ENCODE results near the gene PLEKHM3. TPM values are rescaled to one million over a fixed set of nuclear protein-coding genes. Genes with fewer than 3 reads are reported as not detected.

PLEKHM3 gene
- total and polyA plus RNA-seq, 4 donors = 3.0 to 18.3 (median 5.5) TPM

GRCh38 chr2:207919164-207919919 is 106.0 kb downstream of the PLEKHM3 start:
- H3K4me3 ChIP-seq (ENCODE audit: low read depth in 1 of 3, low read length in 3 of 3) = no peak overlapping the region
- TF ChIP-seq JUND (IDR thresholded peaks at IDR 0.05) = no peak
- TF ChIP-seq HNF4G (IDR thresholded peaks at IDR 0.05) = no peak
- no peak for TF ChIP-seq MAX (IDR thresholded peaks at IDR 0.05)
- TF ChIP-seq HNF4A (conservative IDR thresholded peaks at IDR 0.05) = no peak
- TF ChIP-seq SP1 (IDR thresholded peaks at IDR 0.05) = no peak
- TF ChIP-seq RAD21 (IDR thresholded peaks at IDR 0.05) = no peak
- no peak for TF ChIP-seq ATF3 (IDR thresholded peaks at IDR 0.05)
- TF ChIP-seq RXRA (IDR thresholded peaks at IDR 0.05) = no peak
- no peak for TF ChIP-seq TAF1 (conservative IDR thresholded peaks at IDR 0.05)
- TF ChIP-seq REST (IDR thresholded peaks at IDR 0.05) = no peak
- no peak for DNase-seq (ENCODE audit: low spot score)
- H3K27me3 ChIP-seq (ENCODE audit: control insufficient read depth in 4 of 4, insufficient read depth in 4 of 4, low read length in 3 of 4) = no peaks in the 10 kb centered on the region
- H3K27ac ChIP-seq (ENCODE audit: low read depth in 1 of 2, low read length in 2 of 2) = no peak overlapping the region
- no peak overlapping the region for H3K9ac ChIP-seq (ENCODE audit: low read depth in 1 of 2, low read length in 2 of 2)
- no peaks in the 10 kb centered on the region for H3K9me3 ChIP-seq (ENCODE audit: control insufficient read depth in 4 of 4, low read length in 3 of 4)
- WGBS = 87% methylated on average over 8 of the region's 8 CpGs
- H3K4me1 ChIP-seq (ENCODE audit: control insufficient read depth in 4 of 4, insufficient read depth in 4 of 4, low read length in 3 of 4) = no peaks in the 10 kb centered on the region
- peaks cover 0 to 1% (median 0%) of the 10 kb centered on the region in 4 donors for H3K36me3 ChIP-seq (ENCODE audit: control insufficient read depth in 4 of 4, insufficient read depth in 3 of 4, low read depth in 1 of 4, low read length in 3 of 4)

- DNase-seq (ENCODE audit: low spot score) = no peak
- no peak for TF ChIP-seq ZBTB33 (IDR thresholded peaks at IDR 0.05)
- TF ChIP-seq TAF1 (conservative IDR thresholded peaks at IDR 0.05) = no peak
- TF ChIP-seq EGR1 (IDR thresholded peaks at IDR 0.05; ENCODE audit: low read depth in 2 of 2) = no peak
- no peak for TF ChIP-seq GABPA (IDR thresholded peaks at IDR 0.05 in 1 of 2, conservative IDR thresholded peaks at IDR 0.05 in 1 of 2)
- no peak for TF ChIP-seq NR2F2 (IDR thresholded peaks at IDR 0.05)
- no peak for TF ChIP-seq HNF4G (IDR thresholded peaks at IDR 0.05)
- TF ChIP-seq REST (IDR thresholded peaks at IDR 0.05) = no peak
- TF ChIP-seq RXRA (IDR thresholded peaks at IDR 0.05) = no peak
- TF ChIP-seq JUND (IDR thresholded peaks at IDR 0.05) = no peak
- TF ChIP-seq MAX (IDR thresholded peaks at IDR 0.05) = no peak
- no peak for TF ChIP-seq YY1 (IDR thresholded peaks at IDR 0.05)
- no peak for TF ChIP-seq RAD21 (IDR thresholded peaks at IDR 0.05)
- TF ChIP-seq CTCF (IDR thresholded peaks at IDR 0.05; ENCODE audit: low read depth, low read length, missing input control) = no peak
- TF ChIP-seq HNF4A (conservative IDR thresholded peaks at IDR 0.05) = no peak
- H3K4me1 ChIP-seq (ENCODE audit: control insufficient read depth in 4 of 4, insufficient read depth in 4 of 4, low read length in 3 of 4) = no peaks in the 10 kb centered on the region
- no peaks in the 10 kb centered on the region for H3K27me3 ChIP-seq (ENCODE audit: control insufficient read depth in 4 of 4, insufficient read depth in 4 of 4, low read length in 3 of 4)
- no peak overlapping the region for H3K4me3 ChIP-seq (ENCODE audit: low read depth in 1 of 3, low read length in 3 of 3)
- H3K9ac ChIP-seq (ENCODE audit: low read depth in 1 of 2, low read length in 2 of 2) = no peak overlapping the region
- no peaks in the 10 kb centered on the region for H3K9me3 ChIP-seq (ENCODE audit: control insufficient read depth in 4 of 4, low read length in 3 of 4)
- peaks cover 0 to 1% (median 0%) of the 10 kb centered on the region in 4 donors for H3K36me3 ChIP-seq (ENCODE audit: control insufficient read depth in 4 of 4, insufficient read depth in 3 of 4, low read depth in 1 of 4, low read length in 3 of 4)
- H3K27ac ChIP-seq (ENCODE audit: low read depth in 1 of 2, low read length in 2 of 2) = no peak overlapping the region
- 93% methylated on average over 6 of the region's 6 CpGs for WGBS
Observed at GRCh38 chr2:207914716-207915115, 110.6 kb downstream of the PLEKHM3 start.

Measured in liver (tissue), 9 donors.